Chondrocyte (in vitro differentiated cells): ENCODE results near the gene KCNMB1. TPM values are rescaled to one million over a fixed set of nuclear protein-coding genes. Genes with fewer than 3 reads are reported as not detected.

ENCODE experiments used
- DNase-seq: peaks from one replicate; pipeline ENCODE4 v3.0.0; 2021; ENCODE audit warnings: mixed read lengths, low spot score
- H3K27ac Mint-ChIP-seq: one replicate; pipeline ENCODE4 v1.8.0; 2021; ENCODE audit warnings: mild to moderate bottlenecking, moderate library complexity, mixed read lengths; ENCODE audit not compliant: unreplicated experiment
- H3K27me3 Mint-ChIP-seq: 2 replicates; pipeline ENCODE4 v1.8.0; 2021; ENCODE audit warnings: low read depth, mixed read lengths
- H3K36me3 Mint-ChIP-seq: 2 replicates; pipeline ENCODE4 v1.8.0; 2021; ENCODE audit warnings: low read depth, mixed read lengths
- H3K4me1 Mint-ChIP-seq: 2 replicates; pipeline ENCODE4 v1.8.0; 2021; ENCODE audit warnings: low read depth, mild to moderate bottlenecking, mixed read lengths
- H3K4me3 Mint-ChIP-seq: one replicate; pipeline ENCODE4 v1.8.0; 2021; ENCODE audit warnings: mild to moderate bottlenecking, moderate library complexity, mixed read lengths; ENCODE audit not compliant: unreplicated experiment
- H3K9me3 Mint-ChIP-seq: 2 replicates; pipeline ENCODE4 v1.8.0; 2021; ENCODE audit warnings: low read depth, mixed read lengths
- CTCF ChIP-seq: fragments of 200-600 bp; sonication (generic); IDR thresholded peaks from 2 replicates; pipeline ENCODE4 v1.5.0; 2021; ENCODE audit warnings: antibody characterized with exemption, mild to moderate bottlenecking, moderate library complexity
- total RNA-seq: library from RNA; stranded (reverse); gene quantifications from 3 replicates; pipeline ENCODE4 v1.2.1, GENCODE V29; 2021

KCNMB1 gene
- total RNA-seq, 1 donor from 2014 or later: 23.2 TPM

DNA sequence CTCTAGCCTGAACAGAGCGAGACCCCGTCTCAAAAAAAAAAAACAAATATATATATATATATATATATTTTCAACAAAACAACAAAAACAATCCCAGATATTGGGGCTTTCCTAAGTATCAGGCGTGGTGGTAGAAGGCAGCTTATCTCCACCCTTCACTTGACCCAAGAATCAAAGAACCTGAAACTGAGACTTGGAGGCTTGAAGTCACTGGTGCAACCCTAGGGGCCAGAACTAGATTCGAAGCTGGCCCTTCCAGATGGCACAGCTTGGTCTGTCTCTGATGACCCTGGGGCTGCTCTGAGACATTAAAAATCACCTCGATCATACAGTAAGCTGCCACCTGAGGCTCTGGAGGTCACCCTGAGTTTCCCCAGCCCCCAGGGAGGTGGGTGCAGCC is 1.3 kb upstream of the KCNMB1 start:
- Mint-ChIP-seq H3K4me3 (no peak overlapping the region), H3K4me1 (peaks cover 53% of the 10 kb centered on the region), H3K27me3 (peaks cover 4% of the 10 kb centered on the region), H3K9me3 (no peaks in the 10 kb centered on the region), H3K27ac (no peak overlapping the region), H3K36me3 (no peaks in the 10 kb centered on the region)
- TF ChIP-seq CTCF: no peak
- DNase-seq: no peak

- peaks cover 5% of the 10 kb centered on the region for H3K36me3 Mint-ChIP-seq
Observed at GRCh38 chr5:170389550-170389892, 354 bp upstream of the KCNMB1 start.

DNA sequence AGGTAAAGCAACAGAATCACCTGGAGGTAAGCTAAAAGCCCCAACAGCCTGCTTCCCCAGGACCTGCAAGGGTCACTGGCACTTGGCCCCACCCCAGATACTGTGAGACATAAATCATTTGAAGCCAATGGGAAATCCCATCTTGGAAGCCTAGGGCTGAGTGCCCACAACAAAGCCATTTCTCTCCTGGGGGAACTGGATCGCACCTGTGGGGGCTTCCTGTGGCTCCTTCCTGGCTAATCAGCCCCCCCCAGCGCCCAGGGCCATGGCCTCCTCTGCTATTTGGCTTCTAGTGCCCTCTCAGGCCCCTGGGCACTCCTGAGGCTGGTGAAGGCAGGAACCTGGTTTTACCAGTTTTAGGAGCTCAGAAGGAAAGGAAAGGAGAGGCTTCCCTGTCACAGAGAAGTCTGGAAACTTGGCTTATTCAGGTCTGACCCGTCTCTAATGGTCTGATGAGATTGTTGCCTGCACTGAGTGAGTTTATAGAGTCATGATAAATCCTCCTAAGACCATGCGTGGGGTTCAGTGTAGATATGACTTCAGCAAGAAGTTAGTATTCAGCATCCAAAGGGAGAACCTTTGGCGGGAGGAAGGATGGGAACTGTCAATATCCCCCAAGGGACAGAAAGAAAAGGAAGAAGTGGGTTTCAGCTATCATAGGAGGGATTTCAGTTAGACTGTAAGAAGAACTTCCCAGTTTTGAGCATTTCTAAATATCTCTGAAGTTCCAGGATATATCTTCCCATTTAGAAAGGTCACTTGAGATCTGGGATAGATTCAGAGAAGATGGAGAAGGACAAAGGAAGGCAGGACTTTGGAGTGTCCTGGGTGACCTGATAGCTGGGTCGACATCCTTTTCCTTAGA is 1.2 kb downstream of the KCNMB1 start:
- TF ChIP-seq CTCF: no peak
- no peak overlapping the region for H3K27ac Mint-ChIP-seq
- peaks cover 8% of the 10 kb centered on the region for H3K36me3 Mint-ChIP-seq
- H3K9me3 Mint-ChIP-seq: no peaks in the 10 kb centered on the region
- H3K4me1 Mint-ChIP-seq: peaks cover 45% of the 10 kb centered on the region
- H3K27me3 Mint-ChIP-seq: no peaks in the 10 kb centered on the region
- H3K4me3 Mint-ChIP-seq: peak overlapping the region; percentile 86
- DNase-seq: no peak

More at GRCh38 chr5:170389550-170389892, 354 bp upstream of the KCNMB1 start:
- Mint-ChIP-seq H3K27ac (peak overlapping the region; percentile 89), H3K4me1 (peaks cover 53% of the 10 kb centered on the region), H3K4me3 (peak overlapping the region; percentile 86), H3K9me3 (no peaks in the 10 kb centered on the region), H3K27me3 (no peaks in the 10 kb centered on the region)
- no peak for DNase-seq
- TF ChIP-seq CTCF: no peak

DNA sequence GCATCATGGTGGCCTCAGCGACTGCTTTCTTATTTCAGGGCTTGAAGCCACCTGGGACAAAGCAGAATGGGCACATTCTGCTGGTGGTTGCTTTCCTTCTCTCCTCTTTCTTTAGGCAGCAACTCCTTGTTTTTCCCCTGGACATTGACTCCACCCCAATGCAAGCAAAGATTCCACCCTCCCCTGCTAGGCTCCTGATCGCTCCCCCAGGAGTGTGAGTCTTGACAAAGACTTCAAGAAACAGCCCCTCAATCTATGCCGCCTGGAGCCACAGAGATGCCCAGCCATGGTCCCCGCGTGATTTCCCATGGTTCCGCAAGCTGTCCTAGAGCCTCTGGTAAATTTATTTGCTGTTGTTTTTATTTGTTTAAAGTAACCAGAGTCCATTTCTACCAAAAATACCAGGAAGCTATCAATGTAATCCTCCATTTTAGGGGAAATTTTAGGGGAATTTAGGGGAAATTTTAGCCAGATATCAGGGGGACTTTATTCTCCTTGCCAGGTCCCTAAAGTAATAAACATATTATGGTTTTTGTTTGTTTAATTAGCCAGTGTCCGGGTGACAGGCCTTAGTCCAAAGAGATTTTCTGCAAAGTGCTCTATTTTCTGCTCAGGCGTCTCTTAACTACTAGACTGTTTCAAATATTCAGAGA is 2.3 kb downstream of the KCNMB1 start:
- no peak overlapping the region for H3K27ac Mint-ChIP-seq
- TF ChIP-seq CTCF: no peak
- H3K4me1 Mint-ChIP-seq: peaks cover 44% of the 10 kb centered on the region
- peaks cover 13% of the 10 kb centered on the region for H3K36me3 Mint-ChIP-seq
- no peaks in the 10 kb centered on the region for H3K9me3 Mint-ChIP-seq
- H3K27me3 Mint-ChIP-seq: no peaks in the 10 kb centered on the region
- no peak for DNase-seq
- peak overlapping the region; percentile 86 for H3K4me3 Mint-ChIP-seq

GRCh38 chr5:170383227-170383626 is 5.9 kb downstream of the KCNMB1 start:
- H3K27ac Mint-ChIP-seq: no peak overlapping the region
- no peaks in the 10 kb centered on the region for H3K9me3 Mint-ChIP-seq
- H3K27me3 Mint-ChIP-seq: peaks cover under 1% of the 10 kb centered on the region
- H3K36me3 Mint-ChIP-seq: peaks cover 23% of the 10 kb centered on the region
- DNase-seq: no peak
- peaks cover 21% of the 10 kb centered on the region for H3K4me1 Mint-ChIP-seq
- no peak overlapping the region for H3K4me3 Mint-ChIP-seq
- no peak for TF ChIP-seq CTCF
